ENCODE measurements around the gene PSME4.
"Not testable (repeated sequence)": the region's sequence is repeated elsewhere in the genome, so short reads cannot be mapped to it uniquely, and the experiment has no call there.

PSME4 gene

GRCh38 chr2:53961478-53962216 is 9.1 kb downstream of the PSME4 start:
- not testable (repeated sequence) for DNase-seq (ENCODE audit: low spot score)

GRCh38 chr2:53960476-53960875 is 10.3 kb downstream of the PSME4 start:
- DNase-seq (ENCODE audit: low spot score): no peak

GRCh38 chr2:53958443-53958842 is 12.3 kb downstream of the PSME4 start:
- no peak for DNase-seq (ENCODE audit: low spot score)

- no peak for DNase-seq (ENCODE audit: low spot score)
Measured at GRCh38 chr2:53952519-53952918, 18.3 kb downstream of the PSME4 start.

- no peak for DNase-seq (ENCODE audit: low spot score)
Measured at GRCh38 chr2:53949457-53949856, 21.3 kb downstream of the PSME4 start.

GRCh38 chr2:53945538-53945937 is 25.3 kb downstream of the PSME4 start:
- no peak for DNase-seq (ENCODE audit: low spot score)

GRCh38 chr2:53944542-53944941 is 26.3 kb downstream of the PSME4 start:
- DNase-seq (ENCODE audit: low spot score): no peak

- no peak for DNase-seq (ENCODE audit: low spot score)
Measured at GRCh38 chr2:53942280-53942679, 28.5 kb downstream of the PSME4 start.

- DNase-seq (ENCODE audit: low spot score): no peak
Measured at GRCh38 chr2:53941749-53942148, 29.0 kb downstream of the PSME4 start.

GRCh38 chr2:53939656-53940055 is 31.1 kb downstream of the PSME4 start:
- DNase-seq (ENCODE audit: low spot score): no peak

- DNase-seq (ENCODE audit: low spot score): no peak
Measured at GRCh38 chr2:53938904-53939303, 31.9 kb downstream of the PSME4 start.

- no peak for DNase-seq (ENCODE audit: low spot score)
Measured at GRCh38 chr2:53933329-53933728, 37.5 kb downstream of the PSME4 start.

GRCh38 chr2:53926321-53926720 is 44.5 kb downstream of the PSME4 start:
- not testable (repeated sequence) for DNase-seq (ENCODE audit: low spot score)

GRCh38 chr2:53913721-53914120 is 57.1 kb downstream of the PSME4 start:
- no peak for DNase-seq (ENCODE audit: low spot score)

GRCh38 chr2:53911434-53912189 is 59.2 kb downstream of the PSME4 start:
- DNase-seq (ENCODE audit: low spot score): no peak

- no peak for DNase-seq (ENCODE audit: low spot score)
Measured at GRCh38 chr2:53907582-53907981, 63.2 kb downstream of the PSME4 start.

- no peak for DNase-seq (ENCODE audit: low spot score)
Measured at GRCh38 chr2:53905396-53905795, 65.4 kb downstream of the PSME4 start.

GRCh38 chr2:53903011-53903410 is 67.8 kb downstream of the PSME4 start:
- no peak for DNase-seq (ENCODE audit: low spot score)

GRCh38 chr2:53901192-53901591 is 69.6 kb downstream of the PSME4 start:
- no peak for DNase-seq (ENCODE audit: low spot score)

GRCh38 chr2:53896864-53897263 is 73.9 kb downstream of the PSME4 start:
- DNase-seq (ENCODE audit: low spot score): no peak

GRCh38 chr2:53886406-53887280 is 84.2 kb downstream of the PSME4 start:
- DNase-seq (ENCODE audit: low spot score): no peak

- DNase-seq (ENCODE audit: low spot score): no peak
Measured at GRCh38 chr2:53884883-53885282, 85.9 kb downstream of the PSME4 start.

GRCh38 chr2:53881986-53882385 is 88.8 kb downstream of the PSME4 start:
- no peak for DNase-seq (ENCODE audit: low spot score)
